HCT116 (cell line): ENCODE results near the gene GGCX. TPM values are rescaled to one million over a fixed set of nuclear protein-coding genes. Genes with fewer than 3 reads are reported as not detected.
A peak's percentile ranks its signal among the peaks of the same experiment; 100 is the strongest.

Experiments used
- ATAC-seq: fragments of 200-7000 bp; cut with Tn5 transposase; 2 replicates; pipeline ENCODE4 v1.9.1; 2020; ENCODE audit warnings: mild to moderate bottlenecking, moderate library complexity
- BruUV-seq: library from RNA; stranded (reverse); fragments of 400-500 nt; replicated peaks from 2 replicates; lab custom pipeline; 2021; lab: Mats Ljungman, UMichigan
- CTCF ChIA-PET: fragments of 300-600 bp; sonication (Branson Sonifier 250); formaldehyde crosslinking; loops from one replicate; lab custom pipeline; 2021; ENCODE audit warnings: antibody characterized with exemption; lab: Charles Lee
- POLR2A ChIA-PET: fragments of 300-600, 350-600 bp; sonication (Branson Sonifier 250); formaldehyde crosslinking; loops from one replicate; lab custom pipeline; 2021; ENCODE audit warnings: antibody characterized with exemption; lab: Charles Lee
- RAD21 ChIA-PET, 2 experiments: fragments of 300-600 bp; sonication (Branson Sonifier 250); formaldehyde crosslinking; loops; one replicate each; lab custom pipeline; 2023; ENCODE audit warnings: low total read pairs in 2 of 2; ENCODE audit not compliant: uncharacterized antibody in 2 of 2, unreplicated experiment in 2 of 2, low non-redundant PET in 1 of 2; lab: Charles Lee
- DNase-seq: peaks from one replicate; pipeline ENCODE4 v3.0.0-alpha.2; 2010; ENCODE audit warnings: low read depth, low spot score
- H2AFZ ChIP-seq: fragments of 200-600 bp; shearing (Covaris generic), sonication (generic); 2 replicates; pipeline ENCODE4 v1.6.1; 2017; ENCODE audit warnings: low read depth, mixed run types, mixed read lengths, antibody characterized with exemption, low read length; ENCODE audit not compliant: poor library complexity, severe bottlenecking
- H3K27ac ChIP-seq: 2 replicates; pipeline ENCODE4 v1.5.1; 2012; ENCODE audit warnings: low read depth, low read length
- H3K27me3 ChIP-seq: fragments of 200-600 bp; sonication (generic); 2 replicates; pipeline ENCODE4 v1.6.1; 2016; ENCODE audit warnings: mixed run types, low read length, mixed read lengths; ENCODE audit not compliant: insufficient read depth
- H3K36me3 ChIP-seq, 2 experiments: fragments of 200-500 bp in 1 of 2; fragments of 200-600 bp in 1 of 2; sonication (Bioruptor generic) in 1 of 2; sonication (generic) in 1 of 2; 2 replicates each; pipeline versions ENCODE4 v1.5.1 to v1.6.1; 2014 to 2016; ENCODE audit warnings: low read length in 2 of 2, inconsistent platforms in 1 of 2, mixed read lengths in 1 of 2, mixed run types in 1 of 2; ENCODE audit not compliant: insufficient read depth in 2 of 2, control insufficient read depth in 1 of 2
- H3K4me1 ChIP-seq, 2 experiments: fragments of 200-600 bp in 1 of 2; sonication (generic) in 1 of 2; 2 replicates each; pipeline versions ENCODE4 v1.5.1 to v1.6.1; 2012 to 2017; ENCODE audit warnings: low read length in 2 of 2, inconsistent platforms in 1 of 2, mild to moderate bottlenecking in 1 of 2, mixed read lengths in 1 of 2, mixed run types in 1 of 2, moderate library complexity in 1 of 2; ENCODE audit not compliant: insufficient read depth in 2 of 2, control insufficient read depth in 1 of 2
- H3K4me2 ChIP-seq: fragments of 200-600 bp; sonication (generic); 2 replicates; pipeline ENCODE4 v1.6.1; 2017; ENCODE audit warnings: mixed run types, low read length, mixed read lengths
- H3K4me3 ChIP-seq, 2 experiments: fragments of 200-600 bp in 1 of 2; sonication (generic) in 1 of 2; replicated peaks in 1 of 2; 2 replicates each; pipeline ENCODE4 v1.5.1; 2011 to 2016; ENCODE audit warnings: low read length in 2 of 2, control low read depth in 1 of 2, low read depth in 1 of 2, mild to moderate bottlenecking in 1 of 2, mixed read lengths in 1 of 2, mixed run types in 1 of 2
- H3K79me2 ChIP-seq: fragments of 200-600 bp; sonication (generic); 2 replicates; pipeline ENCODE4 v1.6.1; 2017; ENCODE audit warnings: mild to moderate bottlenecking, mixed run types, low read length, moderate library complexity, mixed read lengths; ENCODE audit not compliant: insufficient read depth
- H3K9ac ChIP-seq: fragments of 200-600 bp; sonication (generic); 2 replicates; pipeline ENCODE4 v1.6.1; 2016; ENCODE audit warnings: low read length, mixed read lengths
- H3K9me2 ChIP-seq: fragments of 200-600 bp; sonication (generic), shearing (Covaris generic); 2 replicates; pipeline ENCODE4 v1.6.1; 2017; ENCODE audit warnings: mixed run types, mild to moderate bottlenecking, moderate library complexity; ENCODE audit not compliant: insufficient read depth
- H3K9me3 ChIP-seq, 2 experiments: fragments of 200-500 bp in 1 of 2; fragments of 200-600 bp in 1 of 2; sonication (Bioruptor generic) in 1 of 2; sonication (generic) in 1 of 2; 2 replicates each; pipeline ENCODE4 v1.6.1; 2014 to 2017; ENCODE audit warnings: low read length in 2 of 2, mixed read lengths in 2 of 2, inconsistent platforms in 1 of 2, low read depth in 1 of 2, mild to moderate bottlenecking in 1 of 2, mixed run types in 1 of 2, moderate library complexity in 1 of 2; ENCODE audit not compliant: control insufficient read depth in 1 of 2, insufficient read depth in 1 of 2
- H4K20me1 ChIP-seq: fragments of 200-600 bp; sonication (generic), shearing (Covaris generic); 2 replicates; pipeline ENCODE4 v1.6.1; 2017; ENCODE audit warnings: mixed run types, mild to moderate bottlenecking, moderate library complexity; ENCODE audit not compliant: insufficient read depth
- EZH2 ChIP-seq: fragments of 200-600 bp; sonication (generic); IDR thresholded peaks from 2 replicates; pipeline ENCODE4 v1.6.1; 2017; ENCODE audit warnings: antibody characterized with exemption, mixed run types
- REST ChIP-seq: IDR thresholded peaks from 2 replicates; pipeline ENCODE4 v1.6.1; 2012; ENCODE audit warnings: low read depth
- intact Hi-C: fragments of 100-400 bp; cut with micrococcal nuclease; formaldehyde crosslinking; loops from 2 replicates; pipeline ENCODE4 v1.10.0; 2022
- total RNA-seq: library from RNA; stranded (reverse); gene quantifications from one replicate; pipeline ENCODE4 v1.2.1, GENCODE V29; 2021; ENCODE audit not compliant: unreplicated experiment

Gene GGCX
- total RNA-seq, 1 experiment from 2014 or later, result 43.5 TPM

- Histone ChIP-seq H3K4me2 (peak overlapping the region; percentile 81), H2AFZ (no peak overlapping the region), H3K27me3 (no peaks in the 10 kb centered on the region), H3K9me2 (no peaks in the 10 kb centered on the region), H3K79me2 (no peaks in the 10 kb centered on the region), H3K4me1 (peaks cover 18 to 26% of the 10 kb centered on the region in 2 experiments), H3K36me3 (peaks cover 0 to 4% of the 10 kb centered on the region in 2 experiments; a peak in 2 of 4 replicates), H3K27ac (peak overlapping the region; percentile 43), H3K9me3 (no peaks in the 10 kb centered on the region), H4K20me1 (no peaks in the 10 kb centered on the region), H3K4me3 (peak overlapping the region; percentile 67 to 86), H3K9ac (peak overlapping the region; percentile 65)
- no peak for ATAC-seq
- TF ChIP-seq EZH2 (no peak), REST (no peak)
- intact Hi-C loops, result no loop called here
- DNase-seq, result no peak
- CTCF ChIA-PET, result interaction anchor here (1.4 kb wide), 1 partner anchor 26 kb away, joined by 7 read pairs; no protein-coding TSS in a partner anchor
- POLR2A ChIA-PET, result interaction anchor here (0.7 to 2.1 kb wide), 4 partner anchors 9 to 632 kb away, joined by 3 to 9 read pairs (median 3); partner anchors contain the start of gene MAT2A
- BruUV-seq, result no TSS peak
- RAD21 ChIA-PET, result no interaction called here
Observed at GRCh38 chr2:85578243-85579180, 17.2 kb upstream of the GGCX start.
